ENCODE data around the gene TTC34. TPM values are rescaled to one million over a fixed set of nuclear protein-coding genes. Genes with fewer than 3 reads are reported as not detected.

The TTC34 gene
- total RNA-seq, 2 experiments from 2014 or later = 0.79 to 0.81 TPM

- TF ChIP-seq CTCF (IDR thresholded peaks at IDR 0.05) = no peak
- no peaks in the 10 kb centered on the region for H3K9me3 Mint-ChIP-seq
- no peaks in the 10 kb centered on the region for H3K36me3 Mint-ChIP-seq (ENCODE audit: low read depth)
- no peak overlapping the region for H3K27ac Mint-ChIP-seq
- H3K27me3 Mint-ChIP-seq = no peaks in the 10 kb centered on the region
- no peak overlapping the region for H3K4me3 Mint-ChIP-seq
- ChIA-PET POLR2A (no interaction called here), CTCF (no interaction called here)
- DNase-seq = no peak
- no peaks in the 10 kb centered on the region for H3K4me1 Mint-ChIP-seq (ENCODE audit: low read depth)
- ATAC-seq = no peak
- intact Hi-C loops (cut with micrococcal nuclease) = no loop called here
Measured at GRCh38 chr1:2607641-2608091, 193.8 kb downstream of the TTC34 start.

GRCh38 chr1:2606881-2607621, 194.4 kb downstream of the TTC34 start:
- ChIA-PET POLR2A (no interaction called here), CTCF (no interaction called here)
- Mint-ChIP-seq H3K9me3 (no peaks in the 10 kb centered on the region), H3K27me3 (no peaks in the 10 kb centered on the region), H3K36me3 (ENCODE audit: low read depth) (no peaks in the 10 kb centered on the region), H3K27ac (no peak overlapping the region), H3K4me1 (ENCODE audit: low read depth) (no peaks in the 10 kb centered on the region), H3K4me3 (no peak overlapping the region)
- intact Hi-C loops (cut with micrococcal nuclease) = no loop called here
- ATAC-seq = no peak
- no peak for TF ChIP-seq CTCF (IDR thresholded peaks at IDR 0.05)
- DNase-seq = no peak

- no peak for TF ChIP-seq CTCF (IDR thresholded peaks at IDR 0.05)
- POLR2A ChIA-PET = interaction anchor here (0.8 kb wide), 1 partner anchor 16 kb away, joined by 3 read pairs; no protein-coding TSS in a partner anchor
- Mint-ChIP-seq H3K36me3 (ENCODE audit: low read depth) (no peaks in the 10 kb centered on the region), H3K27me3 (no peaks in the 10 kb centered on the region), H3K4me1 (ENCODE audit: low read depth) (no peaks in the 10 kb centered on the region), H3K9me3 (no peaks in the 10 kb centered on the region), H3K27ac (no peak overlapping the region), H3K4me3 (no peak overlapping the region)
- DNase-seq (no peak), ATAC-seq (no peak)
- CTCF ChIA-PET = no interaction called here
- intact Hi-C loops (cut with micrococcal nuclease) = no loop called here
Measured at GRCh38 chr1:2606396-2606880, 195.1 kb downstream of the TTC34 start.

- no peaks in the 10 kb centered on the region for H3K27me3 Mint-ChIP-seq
- no peak overlapping the region for H3K4me3 Mint-ChIP-seq
- DNase-seq (no peak), ATAC-seq (no peak)
- no peaks in the 10 kb centered on the region for H3K4me1 Mint-ChIP-seq (ENCODE audit: low read depth)
- H3K36me3 Mint-ChIP-seq (ENCODE audit: low read depth) = no peaks in the 10 kb centered on the region
- no peaks in the 10 kb centered on the region for H3K9me3 Mint-ChIP-seq
- TF ChIP-seq CTCF (IDR thresholded peaks at IDR 0.05) = no peak
- intact Hi-C loops (cut with micrococcal nuclease) = no loop called here
- ChIA-PET CTCF (no interaction called here), POLR2A (interaction anchor here (0.8 kb wide), 1 partner anchor 16 kb away, joined by 3 read pairs; no protein-coding TSS in a partner anchor)
- no peak overlapping the region for H3K27ac Mint-ChIP-seq
Measured at GRCh38 chr1:2605509-2606395, 195.7 kb downstream of the TTC34 start.
